ENCODE results near the gene INPP5K.

- TF ChIP-seq REST (IDR thresholded peaks at IDR 0.05; ENCODE audit: insufficient read depth in 1 of 2, low read depth in 2 of 2, low read length in 2 of 2): no peak
- no peak; the same call in 1 of the 2 replicates for TF ChIP-seq POLR2AphosphoS5 (IDR thresholded peaks at IDR 0.05; ENCODE audit: low read depth, low read length)
Measured at GRCh38 chr17:1455291-1455796, 61.1 kb downstream of the INPP5K start.

All from PFSK-1 (cell line).